ENCODE measurements around the gene GALNT18. TPM values are rescaled to one million over a fixed set of nuclear protein-coding genes. Genes with fewer than 3 reads are reported as not detected.

Gene GALNT18
- total RNA-seq, 2 donors from 2014 or later, result 5.3 to 7.3 TPM

DNA sequence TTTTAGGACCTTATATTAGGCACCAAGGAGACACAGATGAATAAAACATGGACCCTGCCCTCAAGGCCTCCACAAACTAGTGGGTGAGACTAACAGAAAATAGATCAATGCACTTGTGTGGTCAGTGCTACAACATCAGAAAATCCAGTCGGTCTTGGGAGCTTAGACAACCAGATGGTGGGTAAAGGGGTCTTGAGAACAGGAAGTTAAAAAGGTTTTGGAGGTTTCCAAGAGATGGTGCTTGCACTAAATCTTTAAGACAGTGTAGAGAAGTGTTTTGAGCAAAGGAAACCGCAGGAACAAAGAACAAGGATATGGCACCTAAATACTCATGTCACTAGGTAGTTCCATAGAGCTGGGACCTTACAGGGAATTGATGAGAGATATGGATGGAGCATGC lies 56.2 kb downstream of the GALNT18 start:
- ATAC-seq, result no peak
- intact Hi-C loops (cut with DNase I), result no loop called here
- Histone ChIP-seq H3K36me3 (replicated peaks in 1 of 2; ENCODE audit: insufficient read depth in 1 of 2, low read depth in 2 of 2) (no peaks in the 10 kb centered on the region), H3K4me1 (peaks cover 19% of the 10 kb centered on the region), H3K9me3 (no peaks in the 10 kb centered on the region), H3K27ac (no peak overlapping the region), H3K27me3 (no peaks in the 10 kb centered on the region), H3K4me3 (no peak overlapping the region)
- TF ChIP-seq POLR2A (IDR thresholded peaks at IDR 0.05), result no peak
- TF ChIP-seq, protein P1, sequence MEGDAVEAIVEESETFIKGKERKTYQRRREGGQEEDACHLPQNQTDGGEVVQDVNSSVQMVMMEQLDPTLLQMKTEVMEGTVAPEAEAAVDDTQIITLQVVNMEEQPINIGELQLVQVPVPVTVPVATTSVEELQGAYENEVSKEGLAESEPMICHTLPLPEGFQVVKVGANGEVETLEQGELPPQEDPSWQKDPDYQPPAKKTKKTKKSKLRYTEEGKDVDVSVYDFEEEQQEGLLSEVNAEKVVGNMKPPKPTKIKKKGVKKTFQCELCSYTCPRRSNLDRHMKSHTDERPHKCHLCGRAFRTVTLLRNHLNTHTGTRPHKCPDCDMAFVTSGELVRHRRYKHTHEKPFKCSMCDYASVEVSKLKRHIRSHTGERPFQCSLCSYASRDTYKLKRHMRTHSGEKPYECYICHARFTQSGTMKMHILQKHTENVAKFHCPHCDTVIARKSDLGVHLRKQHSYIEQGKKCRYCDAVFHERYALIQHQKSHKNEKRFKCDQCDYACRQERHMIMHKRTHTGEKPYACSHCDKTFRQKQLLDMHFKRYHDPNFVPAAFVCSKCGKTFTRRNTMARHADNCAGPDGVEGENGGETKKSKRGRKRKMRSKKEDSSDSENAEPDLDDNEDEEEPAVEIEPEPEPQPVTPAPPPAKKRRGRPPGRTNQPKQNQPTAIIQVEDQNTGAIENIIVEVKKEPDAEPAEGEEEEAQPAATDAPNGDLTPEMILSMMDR (IDR thresholded peaks at IDR 0.05), result no peak
- no peak for DNase-seq
- WGBS, 2 donors, result 66 to 70% methylated on average over 2 of the region's 2 CpGs

DNA sequence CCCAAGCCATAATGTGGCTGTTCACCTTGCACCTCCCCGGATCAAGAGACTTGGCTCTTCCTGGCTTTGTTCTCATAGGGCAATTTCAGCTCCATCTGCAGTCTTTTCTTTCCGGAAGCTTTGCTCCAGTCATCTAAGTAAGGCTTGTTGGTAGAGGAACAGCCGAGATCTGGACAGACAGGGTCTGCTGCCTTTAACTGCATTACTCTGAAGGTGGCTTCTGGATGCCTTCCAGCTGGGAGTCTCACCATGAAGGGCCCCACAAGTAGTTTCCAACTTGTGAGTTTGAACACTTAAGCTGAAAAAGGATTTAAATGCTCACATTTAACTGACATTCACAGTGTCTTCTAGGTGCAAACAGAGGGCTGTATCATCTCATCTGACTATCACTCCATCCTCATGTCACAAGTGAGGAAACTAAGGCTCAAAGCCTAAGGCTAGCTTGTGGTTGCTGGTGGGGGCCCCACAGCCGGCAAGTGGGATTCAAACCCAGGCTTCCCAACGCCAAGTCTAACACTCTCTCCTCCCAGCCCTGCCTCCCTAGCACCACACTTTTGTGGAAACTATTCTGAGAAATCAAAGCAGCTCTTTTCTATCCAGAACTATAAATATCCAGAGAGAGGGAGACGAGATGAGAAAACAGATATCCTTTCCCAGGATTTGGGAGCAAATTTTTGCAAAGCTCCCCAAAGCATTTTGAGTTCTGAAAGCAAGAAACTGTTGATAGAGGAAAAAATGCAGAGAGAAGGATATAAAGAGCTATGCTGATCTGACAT lies 58.4 kb downstream of the GALNT18 start:
- WGBS, 2 donors, result 63 to 76% methylated on average over 6 of the region's 6 CpGs
- no peak overlapping the region for H3K27ac ChIP-seq
- H3K36me3 ChIP-seq (replicated peaks in 1 of 2; ENCODE audit: insufficient read depth in 1 of 2, low read depth in 2 of 2), result no peaks in the 10 kb centered on the region

DNA sequence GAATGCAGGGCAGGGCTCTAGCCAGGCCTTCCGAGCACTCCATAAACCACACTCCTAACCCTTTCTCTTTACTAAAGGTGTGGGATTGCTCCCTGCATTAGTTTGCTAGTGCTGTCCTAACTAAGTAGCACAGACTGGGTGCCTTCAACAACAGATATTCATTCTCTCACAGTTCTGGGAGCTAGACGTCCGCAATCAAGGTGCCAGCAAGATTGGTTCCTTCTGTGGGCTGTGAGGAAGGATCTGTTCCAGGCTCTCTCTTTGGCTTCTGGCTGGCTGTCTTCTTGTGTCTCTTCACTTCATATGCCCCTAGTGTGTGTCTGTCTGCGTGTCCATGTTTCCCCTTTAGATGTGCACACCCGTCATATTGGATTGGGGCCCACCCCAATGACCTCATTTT lies 59.8 kb downstream of the GALNT18 start:
- TF ChIP-seq, protein P1 (IDR thresholded peaks at IDR 0.05), result no peak
- TF ChIP-seq POLR2A (IDR thresholded peaks at IDR 0.05), result no peak
- Histone ChIP-seq H3K4me3 (no peak overlapping the region), H3K36me3 (replicated peaks in 1 of 2; ENCODE audit: insufficient read depth in 1 of 2, low read depth in 2 of 2) (no peaks in the 10 kb centered on the region), H3K4me1 (peaks cover 15% of the 10 kb centered on the region), H3K27me3 (no peaks in the 10 kb centered on the region), H3K9me3 (no peaks in the 10 kb centered on the region), H3K27ac (no peak overlapping the region)
- 84 to 94% methylated on average over 5 of the region's 5 CpGs for WGBS, 2 donors
- no peak for ATAC-seq
- intact Hi-C loops (cut with DNase I), result no loop called here
- no peak for DNase-seq

More for the DNA sequence above, 58.4 kb downstream of the GALNT18 start:
- Histone ChIP-seq H3K27me3 (no peaks in the 10 kb centered on the region), H3K4me3 (no peak overlapping the region), H3K4me1 (peaks cover 14% of the 10 kb centered on the region), H3K9me3 (no peaks in the 10 kb centered on the region)
- intact Hi-C loops (cut with DNase I), result no loop called here
- TF ChIP-seq, protein P1 (IDR thresholded peaks at IDR 0.05), result no peak
- no peak for TF ChIP-seq POLR2A (IDR thresholded peaks at IDR 0.05)
- ATAC-seq (no peak), DNase-seq (no peak)

DNA sequence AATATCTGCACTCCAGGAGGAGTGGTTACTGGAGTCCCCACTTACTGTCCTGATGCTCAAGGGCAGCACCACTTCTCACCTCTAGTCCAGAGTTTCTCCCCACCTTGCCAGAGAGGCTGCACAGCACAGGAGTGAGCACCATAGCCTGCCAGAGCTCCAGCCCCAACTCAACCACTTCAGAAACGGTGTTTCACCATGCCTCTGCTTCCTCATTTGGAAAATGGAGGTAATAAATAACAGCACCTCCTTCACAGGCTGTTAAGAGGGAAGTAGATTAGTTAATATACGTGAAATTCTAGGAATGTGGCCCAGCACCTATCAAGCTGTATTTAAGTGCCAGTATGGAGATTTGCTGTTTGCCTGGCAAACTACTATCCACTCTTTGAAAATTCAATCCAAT lies 63.0 kb downstream of the GALNT18 start:
- Histone ChIP-seq H3K4me1 (peaks cover 12% of the 10 kb centered on the region), H3K4me3 (no peak overlapping the region), H3K36me3 (replicated peaks in 1 of 2; ENCODE audit: insufficient read depth in 1 of 2, low read depth in 2 of 2) (no peaks in the 10 kb centered on the region), H3K27me3 (no peaks in the 10 kb centered on the region), H3K9me3 (no peaks in the 10 kb centered on the region), H3K27ac (peak overlapping the region; percentile 10 to 60 (median 36))
- ATAC-seq (peak; percentile 68), DNase-seq (no peak)
- TF ChIP-seq, protein P1 (IDR thresholded peaks at IDR 0.05), result no peak
- no peak for TF ChIP-seq POLR2A (IDR thresholded peaks at IDR 0.05)
- intact Hi-C loops (cut with DNase I), result no loop called here
- 51 to 55% methylated on average over 2 of the region's 2 CpGs for WGBS, 2 donors

DNA sequence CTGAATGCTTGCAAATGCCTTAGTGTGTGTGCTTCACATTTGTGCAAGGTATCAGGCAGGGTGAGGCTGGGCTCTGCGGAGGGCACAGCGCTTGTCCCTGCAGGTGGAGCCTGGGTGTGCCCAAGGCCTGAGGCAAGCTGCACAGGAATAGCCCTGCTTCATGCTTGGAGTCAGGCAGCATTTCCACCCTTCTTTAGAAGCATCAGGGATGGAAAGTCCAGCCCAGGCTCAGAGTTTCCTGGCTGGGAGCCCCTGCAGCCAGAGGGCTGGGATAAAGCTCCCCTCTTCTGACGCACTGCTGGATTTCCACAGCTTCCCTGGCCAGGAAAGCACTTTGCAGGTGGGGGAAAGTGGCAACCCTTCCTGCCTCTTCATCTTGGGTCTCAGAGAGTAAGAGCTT lies 63.4 kb downstream of the GALNT18 start:
- intact Hi-C loops (cut with DNase I), result no loop called here
- WGBS, 2 donors, result 80 to 86% methylated on average over 3 of the region's 3 CpGs
- Histone ChIP-seq H3K27me3 (no peaks in the 10 kb centered on the region), H3K27ac (peak overlapping the region in 3 of 4 donors; percentile 23 to 60 (median 49)), H3K4me1 (peaks cover 17% of the 10 kb centered on the region), H3K4me3 (no peak overlapping the region), H3K36me3 (replicated peaks in 1 of 2; ENCODE audit: insufficient read depth in 1 of 2, low read depth in 2 of 2) (no peaks in the 10 kb centered on the region), H3K9me3 (no peaks in the 10 kb centered on the region)
- DNase-seq, result no peak
- ATAC-seq, result no peak
- no peak for TF ChIP-seq POLR2A (IDR thresholded peaks at IDR 0.05)
- TF ChIP-seq, protein P1 (IDR thresholded peaks at IDR 0.05), result no peak

All from body of pancreas (tissue), 4 donors.